SIG-M5 treated with dmso at 0.1 percent for 504 hours (cell line): Measurements from ENCODE around the gene LRRC4B.
"Not testable (repeated sequence)": the region's sequence is repeated elsewhere in the genome, so short reads cannot be mapped to it uniquely, and the experiment has no call there.

Source experiments
- DNase-seq: peaks from one replicate; lab custom pipeline; 2025; ENCODE audit not compliant: unreplicated experiment; lab: John Stamatoyannopoulos, UW

The LRRC4B gene

DNA sequence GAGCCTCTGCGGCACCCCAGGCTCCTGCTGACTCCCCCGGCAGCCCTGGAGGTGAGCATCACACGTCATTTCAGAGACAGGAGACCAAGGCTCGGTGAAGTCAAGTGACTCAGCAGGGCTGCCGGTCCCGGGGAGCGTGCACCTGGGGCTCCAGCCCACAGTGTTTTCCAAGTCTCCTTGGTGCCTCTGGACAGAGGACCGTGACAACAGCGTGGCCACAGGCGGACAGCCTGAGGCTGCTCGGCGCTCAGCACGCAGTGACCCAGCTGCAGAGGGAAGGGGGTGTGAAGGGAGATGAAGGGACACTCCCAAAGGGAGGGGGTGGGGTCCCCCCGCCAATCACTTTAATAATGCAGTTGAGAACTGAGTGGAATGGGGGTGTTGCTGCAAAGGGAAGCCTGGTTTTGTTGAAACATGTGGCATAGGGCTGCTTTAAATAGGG lies 37.0 kb downstream of the LRRC4B start:
- DNase-seq: no peak

DNA sequence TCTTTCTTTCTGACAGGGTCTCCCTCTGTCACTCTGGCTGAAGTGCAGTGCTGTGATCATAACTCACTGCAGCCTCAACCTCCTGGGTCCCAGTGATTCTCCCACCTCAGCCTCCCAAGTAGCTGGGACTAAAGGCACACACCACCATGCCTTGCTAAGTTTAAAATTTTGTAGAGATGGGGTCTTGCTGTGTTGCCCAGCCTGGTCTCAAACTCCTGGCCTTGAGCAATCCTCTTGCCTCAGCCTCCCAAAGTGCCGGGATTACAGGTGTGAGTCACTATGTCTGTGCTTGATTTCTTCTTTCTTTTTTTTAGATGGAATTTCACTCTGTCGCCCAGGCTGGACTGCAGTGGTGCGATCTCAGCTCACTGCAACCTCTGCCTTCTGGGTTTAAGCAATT lies 40.2 kb downstream of the LRRC4B start:
- DNase-seq: not testable (repeated sequence)

DNA sequence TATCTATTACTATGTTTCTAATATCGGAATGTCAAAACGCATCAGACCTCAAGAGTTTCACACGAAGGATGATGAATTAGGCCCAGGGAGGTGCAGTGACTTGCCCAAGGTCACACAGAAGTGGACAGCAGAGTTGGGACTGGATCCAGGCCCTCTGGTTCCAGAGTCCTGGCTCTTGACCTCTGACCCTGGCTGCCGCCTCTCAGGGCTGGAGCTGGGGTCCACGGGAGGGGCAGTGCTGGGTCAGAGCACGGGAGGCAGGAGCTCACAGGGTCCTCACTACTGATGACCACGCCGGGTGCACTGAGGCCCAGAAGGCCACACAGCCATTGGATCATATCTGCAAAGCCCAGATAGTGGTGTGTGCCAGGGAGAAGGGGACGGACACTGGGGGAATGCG lies 45.4 kb downstream of the LRRC4B start:
- no peak for DNase-seq

DNA sequence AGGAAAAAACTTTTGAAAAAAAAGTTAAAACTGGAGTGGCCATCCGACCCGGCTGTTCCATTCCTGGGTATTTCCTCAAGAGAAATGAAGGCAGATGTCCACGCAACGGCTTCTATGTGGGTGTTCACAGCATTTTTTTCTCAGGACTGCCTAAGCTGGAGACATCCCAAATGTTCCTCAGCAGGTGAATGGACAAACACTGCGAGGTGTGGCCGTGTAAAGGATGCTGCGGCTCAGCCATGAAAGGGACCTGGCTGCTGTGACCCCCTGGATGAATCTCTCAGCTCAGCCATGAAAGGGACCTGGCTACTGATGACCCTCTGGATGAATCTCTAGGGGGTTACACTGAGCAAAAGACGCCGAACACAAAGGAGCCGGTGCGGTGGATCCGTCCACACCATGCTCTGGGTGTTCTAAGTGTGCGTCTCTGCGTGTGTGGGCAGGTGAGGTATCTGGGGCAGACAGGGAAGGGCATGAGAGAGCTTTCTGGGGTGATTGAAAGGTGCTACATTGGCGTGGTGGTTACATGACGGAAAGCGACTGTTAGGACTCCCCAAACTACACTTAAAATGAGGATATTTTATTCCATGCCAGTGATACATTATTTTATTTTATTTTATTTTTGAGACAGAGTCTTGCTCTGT lies 47.3 kb downstream of the LRRC4B start:
- DNase-seq: no peak

DNA sequence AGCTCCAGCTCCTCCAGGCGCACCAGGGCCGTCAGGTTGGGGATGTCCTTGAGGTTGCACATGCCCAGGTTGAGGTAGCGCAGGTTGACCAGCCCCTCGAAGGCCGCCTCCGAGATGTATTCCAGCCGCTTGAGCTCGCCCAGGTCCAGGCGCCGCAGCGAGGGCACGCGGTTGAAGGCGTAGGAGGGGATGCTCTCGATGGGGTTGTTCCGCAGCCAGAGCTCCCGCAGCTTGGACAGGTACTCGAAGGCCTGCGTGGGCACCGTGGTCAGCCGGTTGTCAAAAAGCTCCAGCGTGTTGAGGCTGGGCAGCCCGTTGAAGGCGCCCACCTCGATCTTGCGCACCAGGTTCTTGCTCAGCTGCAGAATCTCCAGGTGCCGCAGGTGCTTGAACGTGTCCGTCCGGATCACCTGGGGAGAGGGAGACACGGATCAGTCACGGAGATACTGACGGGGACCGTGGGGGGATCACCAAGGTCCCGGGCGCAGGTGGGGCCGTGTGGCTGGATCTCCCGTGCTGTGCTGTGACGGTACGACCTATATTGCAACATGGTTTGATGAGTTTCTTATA lies 49.1 kb downstream of the LRRC4B start:
- DNase-seq: no peak

DNA sequence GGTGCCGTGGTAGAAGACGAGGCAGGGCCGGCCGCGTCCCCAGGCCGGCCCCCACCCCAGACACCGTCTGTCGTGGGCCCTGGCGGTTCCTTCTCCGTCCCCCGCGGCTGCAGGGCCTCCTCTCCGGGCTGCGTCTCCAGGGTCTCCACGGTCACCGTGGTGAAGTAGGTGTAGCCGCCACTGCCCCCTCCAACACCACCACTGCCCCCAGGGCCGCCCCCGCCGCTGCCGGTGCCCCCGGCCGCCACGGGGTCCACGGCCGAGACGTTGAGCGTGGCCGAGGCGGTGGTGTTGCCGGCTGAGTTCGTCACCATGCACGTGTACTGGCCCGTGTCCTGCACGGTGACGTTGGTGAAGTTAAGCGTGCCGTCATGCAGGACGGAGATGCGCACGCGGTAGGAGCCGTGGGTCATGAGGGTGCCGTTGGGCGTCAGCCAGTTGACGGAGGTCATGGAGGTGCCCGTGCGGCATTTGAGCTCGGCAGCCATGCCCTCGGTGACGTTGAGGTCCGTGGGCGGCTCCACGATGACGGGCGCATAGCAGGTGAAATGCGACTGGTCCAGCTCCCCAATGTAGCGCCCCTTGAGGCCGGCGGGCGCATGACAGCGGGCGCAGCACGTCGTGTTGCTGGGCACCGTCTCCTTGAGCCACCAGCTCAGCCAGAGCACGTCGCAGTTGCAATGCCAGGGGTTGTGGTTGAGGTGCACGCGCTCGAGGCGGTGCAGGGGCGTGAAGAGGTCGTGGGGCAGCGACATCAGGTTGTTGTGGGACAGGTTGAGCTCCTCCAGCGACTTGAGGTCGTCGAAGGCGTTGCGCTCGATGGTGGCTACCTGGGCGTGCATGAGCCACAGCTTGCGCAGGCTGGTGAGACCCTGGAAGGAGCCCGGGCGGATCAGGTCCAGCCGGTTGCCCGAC lies 49.9 kb downstream of the LRRC4B start:
- no peak for DNase-seq

DNA sequence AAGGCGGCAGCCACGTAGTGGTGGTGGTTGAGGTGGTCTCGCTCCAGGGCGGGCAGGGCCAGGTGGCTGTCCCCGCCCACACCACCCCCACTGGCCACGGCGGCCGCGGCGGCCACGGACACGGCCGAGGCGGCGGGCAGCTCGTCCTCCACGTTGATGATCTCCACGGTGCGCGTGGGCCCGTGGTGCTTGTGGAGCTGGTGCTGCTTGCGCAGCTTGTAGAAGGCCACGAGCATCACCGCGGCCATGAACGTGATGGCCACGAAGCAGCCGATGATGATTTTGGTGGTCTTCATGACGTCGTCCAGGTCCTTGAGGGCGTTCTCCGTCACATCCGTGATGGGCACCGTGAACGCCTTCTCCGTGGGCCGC lies 50.5 kb downstream of the LRRC4B start:
- no peak for DNase-seq

DNA sequence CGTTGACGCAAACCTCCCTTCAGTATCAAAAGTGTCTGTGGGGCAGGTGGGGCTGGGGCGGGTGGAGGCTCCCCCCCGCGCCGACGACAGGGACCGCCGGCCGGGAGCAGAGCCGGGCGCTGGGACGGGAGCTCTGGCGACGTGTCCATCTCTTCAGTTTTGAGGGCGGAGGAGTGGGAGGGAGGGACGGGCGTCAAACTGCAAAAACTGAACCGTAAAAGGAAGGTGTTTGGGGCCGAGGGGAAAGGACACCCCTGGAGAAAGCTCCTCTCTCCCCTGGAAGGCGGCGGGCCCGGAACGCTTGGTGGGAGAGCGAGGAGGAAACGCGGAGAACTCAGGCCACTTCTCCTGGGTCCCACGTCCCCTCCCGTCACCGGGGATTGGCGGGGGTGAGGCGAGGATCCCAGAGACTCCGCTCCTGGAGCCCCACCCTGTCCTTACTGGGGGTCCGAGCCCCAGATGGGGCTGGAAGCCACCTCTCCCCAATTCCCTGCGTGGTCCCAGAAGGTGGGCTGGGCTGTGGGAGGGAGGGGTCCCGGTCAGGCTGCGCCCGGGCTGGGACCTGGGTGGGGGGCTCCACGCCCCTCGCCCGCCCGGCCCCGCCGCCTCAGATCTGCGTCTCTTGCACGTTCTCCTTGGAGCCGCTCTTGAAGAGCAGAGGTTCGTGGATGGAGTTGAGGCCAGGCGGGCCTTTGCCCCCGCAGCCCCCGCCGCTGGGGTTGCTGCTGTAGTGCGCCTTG lies 51.1 kb downstream of the LRRC4B start:
- DNase-seq: no peak

DNA sequence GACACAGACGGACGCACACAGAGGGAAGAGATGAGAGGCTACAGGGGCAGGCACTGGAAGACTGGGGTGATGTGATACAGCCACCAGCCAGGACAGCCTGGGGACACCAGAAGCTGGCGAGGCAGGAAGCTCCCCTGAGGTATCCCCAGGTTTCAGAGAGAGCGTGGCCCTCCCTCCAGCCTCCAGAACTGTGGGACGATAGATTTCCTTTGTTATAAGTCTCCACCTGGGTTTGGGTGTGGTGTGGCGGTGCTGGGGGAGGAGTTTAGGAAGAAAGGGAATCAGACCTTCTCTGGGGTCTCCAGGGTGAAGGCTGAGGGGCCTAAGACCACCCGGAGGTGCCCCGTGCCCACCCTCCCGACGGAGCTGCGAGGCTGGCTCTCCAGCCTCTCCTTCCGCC lies 51.8 kb downstream of the LRRC4B start:
- DNase-seq: no peak

DNA sequence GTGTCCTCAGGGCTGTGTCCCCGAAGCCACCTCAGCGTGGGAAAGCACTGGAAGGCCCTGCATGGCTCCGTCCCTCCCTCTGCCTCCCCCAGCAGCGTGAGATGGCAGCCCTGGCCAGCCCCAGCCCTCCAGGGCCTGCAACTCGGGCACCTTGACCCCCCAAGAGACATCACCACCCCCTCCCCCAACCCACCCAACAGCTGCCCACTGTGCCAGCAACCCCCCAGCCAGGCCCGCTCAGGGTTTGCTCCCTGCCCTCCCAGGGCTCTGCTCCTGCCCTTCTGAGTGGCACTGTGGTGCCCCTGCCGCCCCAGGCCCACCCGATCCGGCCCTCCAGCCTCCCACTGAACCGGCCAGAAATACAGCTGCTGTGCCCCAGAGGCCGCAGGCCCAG lies 53.1 kb downstream of the LRRC4B start:
- no peak for DNase-seq

DNA sequence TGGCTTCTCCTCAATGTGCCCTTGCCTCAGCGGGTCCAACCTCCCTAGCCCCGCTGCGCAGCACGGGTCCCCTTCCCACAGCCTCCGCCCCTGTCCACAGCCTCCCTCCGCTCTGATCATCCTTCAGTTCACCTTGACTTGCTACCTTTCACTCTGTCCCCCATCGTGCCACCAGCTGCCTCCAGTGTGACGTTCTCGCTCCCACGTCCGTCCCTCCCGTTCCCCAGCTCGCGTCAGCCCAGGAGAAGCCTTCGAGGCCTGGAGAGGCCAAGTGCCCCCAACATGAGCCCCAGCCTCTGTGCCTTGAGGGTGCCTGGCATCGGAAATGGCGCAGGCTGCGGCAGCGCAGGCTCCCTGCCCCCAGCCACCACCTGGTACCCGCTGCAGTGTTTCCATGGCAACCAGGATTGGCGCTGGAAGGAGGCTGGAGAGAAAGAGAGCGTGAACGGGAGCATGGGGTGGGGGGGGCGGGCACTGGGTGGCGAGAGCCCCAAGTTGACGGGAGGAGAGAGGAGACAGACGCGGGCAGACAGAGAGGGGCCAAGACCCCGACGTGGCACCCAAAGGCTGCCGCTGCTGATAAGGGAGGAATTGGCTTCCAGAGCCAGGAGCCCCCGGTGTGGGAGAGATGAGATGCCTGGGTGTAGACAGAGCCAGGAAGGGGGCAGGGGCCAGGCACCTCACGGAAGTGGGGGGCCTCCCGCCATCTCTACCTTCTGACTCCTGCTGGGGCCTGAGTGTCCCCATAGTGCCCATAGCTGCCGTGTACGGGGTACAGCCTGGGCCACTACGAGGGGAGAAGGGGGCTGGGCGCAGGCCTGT lies 53.7 kb downstream of the LRRC4B start:
- no peak for DNase-seq

DNA sequence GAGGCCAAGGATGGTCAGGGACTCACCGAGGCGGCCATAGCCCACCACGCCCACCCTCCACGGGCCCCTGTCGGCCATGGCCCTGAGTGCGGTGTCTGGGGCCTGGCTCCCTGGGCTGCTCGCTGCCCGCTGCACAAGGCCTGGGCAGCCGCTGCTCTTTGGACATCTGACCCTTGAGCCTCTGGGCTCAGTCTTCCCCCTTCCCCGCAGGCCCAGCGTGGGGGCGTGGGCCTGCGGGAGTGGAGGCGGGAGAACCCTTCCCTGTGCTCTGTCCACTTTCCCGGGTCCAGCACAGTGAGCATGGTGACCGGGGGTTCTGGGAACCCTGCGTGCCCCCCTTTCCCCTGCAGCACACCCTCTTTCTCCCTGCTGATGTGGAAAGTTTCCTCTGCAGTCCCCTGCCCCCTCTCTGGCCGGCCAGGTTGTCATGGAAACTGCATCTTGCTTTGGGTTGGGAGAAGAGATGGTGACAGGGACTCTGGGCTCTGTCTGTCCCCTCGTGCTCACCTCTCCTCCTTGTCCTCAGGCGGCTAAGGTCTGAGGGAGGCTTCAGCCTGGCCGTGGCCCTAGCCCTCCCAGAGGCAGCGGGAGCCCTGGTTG lies 54.4 kb downstream of the LRRC4B start, which contains the start of gene ASPDH:
ASPDH (minus strand) TSS at position 168 of the 600 bp plus-strand sequence; CDS start at position 78, 90 bp downstream.
- DNase-seq: no peak

DNA sequence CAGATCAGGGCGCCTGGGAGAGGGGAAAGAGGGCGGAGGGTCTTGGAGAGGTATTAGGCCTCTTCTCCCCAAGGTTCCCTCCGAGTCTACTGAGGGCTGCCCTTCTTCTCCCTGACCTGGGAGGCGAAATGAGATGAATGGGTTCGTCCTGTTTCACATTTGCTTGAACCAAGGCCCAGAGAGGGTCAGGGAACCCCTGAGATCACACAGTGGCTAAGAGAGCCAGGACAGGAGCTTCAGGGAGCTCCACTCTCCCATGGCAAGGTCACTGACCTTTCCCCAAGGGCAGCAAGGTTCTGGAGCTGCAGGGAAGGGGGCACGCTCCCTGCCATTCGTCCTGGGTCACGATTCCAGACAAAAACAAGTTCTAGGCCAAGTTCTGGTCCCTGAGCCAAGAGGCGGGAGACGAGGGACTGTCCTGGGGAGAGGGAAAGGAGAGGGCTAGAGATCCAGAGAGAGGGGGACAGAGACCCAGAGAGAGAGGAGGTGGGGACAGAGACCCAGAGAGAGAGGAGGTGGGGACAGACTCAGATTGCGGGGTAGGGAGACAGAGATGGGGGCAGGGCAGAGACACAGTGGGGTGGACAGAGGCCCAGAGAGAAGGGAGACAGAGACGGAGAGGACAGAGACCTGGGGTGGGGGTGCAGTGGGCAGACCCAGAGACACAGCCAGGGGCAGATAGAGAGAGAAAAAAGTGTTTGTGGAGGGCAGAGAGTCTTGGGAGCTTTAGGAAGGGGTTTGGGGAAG lies 55.1 kb downstream of the LRRC4B start:
- DNase-seq: no peak

DNA sequence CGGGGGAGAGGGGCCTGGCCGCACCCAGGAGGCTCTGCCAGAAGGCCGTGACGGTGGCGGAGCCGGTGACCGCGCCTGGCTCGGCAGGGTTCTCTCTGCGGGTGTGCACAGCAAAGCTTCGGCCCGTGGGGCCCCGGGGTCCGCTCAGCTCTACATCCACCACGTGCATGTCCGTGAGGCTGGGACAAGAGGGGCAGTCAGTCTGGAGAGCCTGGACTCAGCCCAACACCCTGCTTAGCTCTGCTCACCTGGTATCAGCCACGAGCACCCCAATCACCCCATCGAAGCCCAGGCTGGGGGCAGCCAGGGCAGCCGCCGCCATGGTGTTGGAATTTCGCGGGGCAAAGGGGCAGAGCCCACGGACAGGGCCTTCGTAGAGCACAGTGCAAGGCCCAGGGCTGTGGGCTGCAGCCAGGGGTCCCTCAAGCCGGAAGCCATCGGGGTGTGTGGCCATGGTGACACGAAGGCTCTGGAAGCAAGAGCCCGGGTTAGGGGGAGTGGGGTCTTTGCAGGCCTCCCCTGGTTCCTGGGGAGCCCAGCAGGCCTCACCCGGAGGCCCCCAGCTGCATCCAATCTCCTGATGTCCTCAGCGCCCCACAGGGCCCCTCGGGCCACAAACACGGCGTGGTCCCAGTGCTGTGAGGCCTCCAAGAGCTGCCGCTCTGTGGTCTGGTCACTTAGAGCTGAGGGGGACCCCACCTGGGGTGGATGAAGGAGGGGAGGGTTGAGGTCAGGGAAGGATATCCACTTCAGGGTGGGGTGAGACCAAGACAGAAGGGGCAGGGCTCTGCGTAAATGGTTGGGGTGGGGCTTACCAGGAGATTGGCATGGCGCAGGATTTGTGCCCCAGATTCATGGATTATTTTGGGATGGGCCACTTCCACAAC lies 55.9 kb downstream of the LRRC4B start:
- no peak for DNase-seq

DNA sequence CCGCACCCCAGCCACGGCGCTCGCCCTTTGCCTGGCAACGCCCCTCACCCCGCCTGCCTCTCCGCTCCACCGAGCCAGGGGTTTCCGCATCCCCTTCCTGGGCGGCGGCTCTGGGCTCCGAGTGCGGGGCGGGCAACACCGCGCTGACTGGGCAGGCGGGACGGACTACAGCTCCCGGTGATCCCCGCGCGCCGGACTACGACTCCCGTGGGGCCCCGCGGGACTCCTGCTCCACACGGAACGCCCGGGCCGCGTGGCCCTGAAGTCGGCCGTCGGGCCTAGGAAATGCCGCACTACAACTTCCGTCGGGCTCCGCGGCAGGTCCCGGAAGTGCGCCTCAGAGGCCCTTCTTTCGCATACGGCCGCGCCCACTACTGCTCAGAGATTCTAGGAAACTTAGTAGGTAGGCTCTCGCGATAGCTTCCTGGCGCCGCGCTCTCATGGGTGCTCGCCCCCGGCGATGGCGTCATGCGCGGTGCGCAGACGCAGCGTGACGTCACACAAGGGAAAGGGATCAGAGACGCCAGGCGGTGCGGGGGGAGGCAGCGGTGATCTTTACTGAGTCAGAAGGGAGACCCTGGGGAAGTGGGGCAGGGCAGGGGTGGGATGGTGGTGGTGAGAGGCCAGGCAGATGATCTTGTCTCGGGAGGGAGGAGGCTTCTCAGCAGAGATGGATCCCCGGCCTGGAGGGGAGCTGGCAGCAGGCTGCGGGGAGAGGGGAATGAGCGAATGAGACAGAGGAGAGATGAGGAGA lies 57.0 kb downstream of the LRRC4B start, which contains the start of gene JOSD2:
JOSD2 (minus strand) TSS at position 123 of the 754 bp plus-strand sequence. CDS start 760 bp downstream, outside the sequence.
- peak; percentile 98 for DNase-seq

DNA sequence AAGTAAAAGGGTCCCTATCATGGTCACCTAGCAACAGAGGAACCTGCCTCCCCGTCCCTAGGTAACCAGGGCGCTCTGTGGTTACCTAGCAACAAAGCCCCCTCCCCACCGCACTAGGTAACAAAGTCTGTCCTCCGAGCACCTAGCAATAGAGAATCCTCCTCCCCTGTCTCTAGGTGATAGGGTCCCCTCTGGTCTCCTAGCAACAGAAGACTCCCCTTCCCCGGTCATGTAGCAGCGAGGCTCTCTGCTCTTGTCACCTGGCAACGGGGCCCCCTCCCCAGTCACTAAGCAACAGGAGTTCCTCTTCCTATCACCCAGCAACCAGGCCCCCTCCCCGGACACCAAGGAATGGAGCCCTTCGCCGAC lies 57.6 kb downstream of the LRRC4B start:
- no peak for DNase-seq

DNA sequence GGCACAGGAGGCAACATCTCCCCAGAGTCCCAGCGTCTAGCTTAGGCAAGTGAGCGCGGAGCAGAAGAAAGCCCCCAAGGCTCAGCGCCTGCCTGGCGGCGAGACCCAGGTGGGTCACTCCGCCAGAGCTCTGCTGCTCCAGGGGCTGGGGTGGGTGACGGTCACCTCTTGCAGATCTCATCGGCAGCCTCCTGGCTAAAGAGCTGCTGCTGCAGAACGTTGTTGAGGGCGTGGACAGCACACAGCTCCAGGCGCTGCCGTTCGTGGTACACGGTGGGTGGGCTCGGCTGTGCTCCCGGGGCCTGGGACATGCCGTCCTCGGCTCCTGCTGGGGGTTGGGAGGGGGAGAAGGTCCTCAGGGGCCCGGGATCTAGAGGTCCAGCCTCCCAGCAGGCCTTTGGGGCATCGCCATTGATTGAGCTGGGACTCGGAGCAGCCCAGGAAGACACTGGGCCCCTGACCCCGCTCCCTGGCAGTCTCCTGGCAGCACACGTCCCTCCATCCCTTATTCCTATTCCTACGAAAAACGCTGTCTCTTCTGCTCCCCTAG lies 58.0 kb downstream of the LRRC4B start:
- no peak for DNase-seq
